Measurements from ENCODE around the gene NFKBIB. TPM values are rescaled to one million over a fixed set of nuclear protein-coding genes. Genes with fewer than 3 reads are reported as not detected.

The NFKBIB gene
- total RNA-seq, 2 experiments from 2014 or later: 99.9 to 103 TPM

DNA sequence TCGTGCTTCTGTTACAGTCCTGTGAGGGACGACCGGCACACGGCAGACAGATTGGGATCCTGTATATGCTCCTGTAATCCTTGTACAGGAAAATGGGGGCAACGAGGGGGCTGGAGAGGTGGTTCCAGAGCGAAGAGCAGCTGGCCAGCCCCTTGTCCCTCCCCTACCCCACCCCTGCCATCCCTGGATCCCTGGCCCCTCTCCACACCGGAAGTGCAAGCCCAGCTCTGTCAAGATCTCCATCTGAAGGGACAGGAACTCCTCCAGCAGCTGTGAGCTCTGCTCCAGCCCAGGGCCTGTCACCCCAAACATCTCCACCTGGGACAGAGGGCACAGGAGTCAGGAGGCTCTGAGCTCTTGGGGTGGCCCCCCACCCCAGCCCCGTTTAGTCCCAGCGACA is 17.7 kb downstream of the NFKBIB start:
- POLR2A ChIA-PET: no interaction called here

DNA sequence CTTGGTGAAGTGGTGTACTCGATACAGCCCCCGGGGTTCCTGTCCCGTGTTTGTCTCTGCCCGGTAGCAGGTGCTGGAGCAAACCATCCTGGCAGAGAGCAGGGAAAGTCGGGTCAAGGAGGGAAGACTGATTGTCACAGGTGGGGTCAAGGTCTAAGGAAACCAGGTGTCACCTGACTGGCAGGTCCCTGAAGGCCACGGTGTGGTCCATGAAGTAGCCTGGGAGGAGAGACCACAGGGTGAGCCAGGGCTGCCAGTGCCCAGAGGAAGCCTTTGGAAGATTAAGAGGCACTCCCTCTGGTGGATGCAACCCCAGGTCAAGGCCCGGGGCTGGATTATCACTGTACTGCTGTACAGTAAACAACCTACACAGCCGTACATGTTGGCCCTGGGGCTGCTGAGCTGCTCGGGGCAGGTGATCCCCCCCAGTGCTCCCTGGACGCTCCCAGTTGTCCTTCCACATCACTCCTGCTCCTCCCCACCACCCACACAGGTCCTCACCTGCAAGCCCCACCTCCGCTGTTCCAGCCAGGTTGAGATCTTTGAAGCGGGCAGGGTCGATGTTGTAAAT is 18.2 kb downstream of the NFKBIB start:
- POLR2A ChIA-PET: no interaction called here
- CTCF ChIA-PET: interaction anchor here (1.8 kb wide), 1 partner anchor 12 kb away, joined by 4 read pairs; the partner anchor contains the start of genes MRPS12 and SARS2

More for the DNA sequence above, 17.7 kb downstream of the NFKBIB start:
- CTCF ChIA-PET: interaction anchor here (1.8 kb wide), 1 partner anchor 13 kb away, joined by 4 read pairs; the partner anchor contains the start of genes MRPS12 and SARS2

DNA sequence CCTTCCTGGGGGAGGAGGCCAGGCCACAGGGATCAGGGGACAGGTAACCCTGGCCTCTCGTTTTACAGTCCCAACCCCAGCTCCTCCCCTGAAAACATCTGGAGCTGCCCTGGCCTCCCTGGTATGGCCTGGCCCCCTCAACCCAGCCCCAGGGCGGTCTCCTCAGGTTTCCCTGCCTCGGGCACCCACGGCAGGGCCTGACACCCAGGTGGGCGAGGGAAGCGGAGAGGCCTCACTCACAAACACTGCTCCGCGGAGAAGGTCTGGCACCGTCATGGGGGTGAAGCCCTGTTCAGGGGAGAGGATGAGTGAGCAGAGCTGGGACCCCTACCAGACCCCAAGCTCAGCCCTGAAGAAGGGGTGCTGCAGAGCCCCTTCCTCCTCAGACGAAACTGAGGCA is 18.8 kb downstream of the NFKBIB start:
- CTCF ChIA-PET: interaction anchor here (1.8 kb wide), 1 partner anchor 12 kb away, joined by 4 read pairs; the partner anchor contains the start of genes MRPS12 and SARS2
- POLR2A ChIA-PET: no interaction called here

DNA sequence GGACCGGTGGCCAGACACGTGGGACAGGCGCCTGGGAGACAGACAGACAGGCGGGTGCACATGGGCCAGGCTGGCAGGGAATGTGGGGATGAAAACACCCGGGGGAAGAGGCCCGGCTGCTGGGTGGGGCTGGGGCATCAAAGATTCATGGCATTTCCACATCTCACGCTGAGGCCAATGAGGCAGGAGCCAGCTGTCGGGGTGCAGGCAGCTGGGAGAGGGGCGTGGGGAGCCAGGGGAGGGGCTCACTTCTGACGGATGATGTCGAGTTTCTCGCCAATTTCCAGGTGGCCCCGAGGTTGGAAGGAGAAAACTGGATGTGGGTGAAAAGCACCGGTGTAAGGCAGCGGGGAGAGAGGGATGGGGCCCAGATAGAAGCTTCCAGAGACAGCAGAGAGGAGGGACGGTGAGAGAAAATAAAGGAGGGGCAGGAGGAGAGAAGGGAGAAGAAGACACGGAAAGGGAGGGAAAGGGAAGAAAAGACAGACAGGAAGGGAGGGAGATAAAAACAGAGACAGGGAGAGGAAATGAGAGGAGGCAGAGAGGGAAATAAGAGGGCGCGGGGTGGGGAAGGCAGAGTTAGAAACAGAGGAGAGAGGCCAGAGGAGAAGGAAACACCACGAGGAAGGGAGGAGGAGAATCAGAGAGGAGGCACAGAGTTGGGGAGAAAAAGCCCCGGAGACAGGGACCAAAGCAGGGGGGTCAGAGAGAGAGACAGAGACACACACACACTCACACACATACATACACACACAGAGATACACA is 20.2 kb downstream of the NFKBIB start:
- ChIA-PET CTCF (no interaction called here), POLR2A (no interaction called here)

DNA sequence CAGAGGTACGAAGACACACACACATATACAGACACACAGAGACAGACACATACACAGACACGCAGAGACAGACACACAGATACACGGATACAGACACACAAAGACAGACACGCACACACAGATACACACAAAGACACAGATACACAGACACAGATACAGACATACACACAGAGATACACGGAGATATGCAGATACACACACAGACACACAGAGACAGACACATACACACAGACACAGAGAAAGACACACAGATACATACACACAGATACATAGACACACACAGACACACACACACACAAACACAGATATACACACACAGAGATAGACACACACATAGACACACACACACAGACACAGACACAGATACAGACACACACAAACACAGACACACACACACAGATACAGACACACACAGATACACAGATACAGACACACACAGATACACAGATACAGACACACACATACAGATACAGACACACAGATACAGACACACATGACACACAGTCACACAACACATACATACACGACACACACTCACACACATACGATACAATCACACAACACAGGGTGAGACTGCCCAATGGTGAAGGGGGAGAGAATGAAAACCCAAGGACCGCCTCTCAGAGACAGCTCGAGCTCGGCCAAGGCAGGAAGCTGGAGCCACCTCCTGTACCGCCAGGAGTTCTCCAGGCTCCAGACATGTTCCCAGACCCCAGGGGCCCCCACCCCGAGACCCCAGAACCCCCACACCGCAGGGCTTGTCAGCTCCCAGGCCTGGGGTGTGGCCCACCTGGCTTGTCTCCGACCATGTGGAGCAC is 21.0 kb downstream of the NFKBIB start:
- ChIA-PET POLR2A (no interaction called here), CTCF (no interaction called here)

DNA sequence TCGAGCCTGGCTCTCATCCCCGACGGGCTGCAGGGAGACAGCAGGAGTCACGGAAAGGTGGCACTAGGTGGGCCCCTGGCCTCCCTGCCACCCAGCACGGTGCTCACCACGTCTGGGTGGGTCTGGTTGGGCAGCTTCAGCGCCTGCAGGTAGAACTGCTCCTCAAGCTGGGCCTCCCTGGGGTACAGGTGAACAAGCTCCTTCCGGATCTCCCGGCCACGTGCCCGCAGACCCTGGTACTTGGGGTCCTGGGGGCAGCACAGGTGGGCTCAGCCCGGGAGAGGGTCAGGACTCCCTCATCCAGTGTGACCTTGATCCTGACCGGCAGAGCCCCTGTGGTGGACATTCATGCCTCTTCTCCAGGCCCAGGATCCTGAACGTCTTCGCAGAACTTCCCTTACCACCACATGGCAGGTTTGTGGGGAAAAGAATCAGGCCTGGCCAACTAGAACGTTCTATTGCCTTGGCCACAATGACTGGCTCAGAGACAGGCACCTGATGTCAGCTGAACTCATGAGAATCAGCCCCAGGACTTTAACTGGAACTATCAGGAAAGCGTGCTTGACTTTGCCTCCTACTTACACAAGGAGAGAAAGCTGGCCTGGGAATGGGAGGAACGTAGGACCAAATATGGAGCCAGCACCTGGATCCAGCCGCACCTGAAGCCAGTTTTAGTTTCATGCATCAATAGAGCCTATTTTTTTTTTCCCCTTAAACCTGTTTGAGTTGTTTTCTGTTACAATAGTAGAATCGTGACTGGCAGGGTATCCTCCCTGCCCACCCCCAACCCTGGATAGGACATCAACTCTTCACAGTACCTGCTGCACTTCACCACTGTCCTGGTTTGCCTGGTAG is 21.9 kb downstream of the NFKBIB start:
- CTCF ChIA-PET: no interaction called here
- POLR2A ChIA-PET: no interaction called here

DNA sequence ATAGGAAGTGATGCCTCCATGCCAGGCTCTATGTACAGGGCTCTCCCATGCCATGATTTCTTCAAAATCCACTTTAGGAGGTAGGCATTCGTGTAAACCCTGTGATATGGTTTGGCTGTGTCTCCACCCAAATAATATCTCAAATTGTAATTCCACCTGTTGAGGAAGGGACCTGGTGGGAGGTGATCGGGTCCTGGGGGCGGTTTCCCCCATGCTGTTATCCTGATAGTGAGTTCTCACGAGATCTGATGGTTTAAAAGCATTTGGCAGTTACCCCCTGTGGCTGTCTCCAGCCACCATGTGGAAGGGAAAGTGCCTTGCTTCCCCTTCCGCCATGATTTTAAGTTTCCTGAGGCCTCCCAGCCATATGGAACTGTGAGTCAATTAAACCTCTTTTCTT is 22.7 kb downstream of the NFKBIB start:
- ChIA-PET CTCF (no interaction called here), POLR2A (no interaction called here)

DNA sequence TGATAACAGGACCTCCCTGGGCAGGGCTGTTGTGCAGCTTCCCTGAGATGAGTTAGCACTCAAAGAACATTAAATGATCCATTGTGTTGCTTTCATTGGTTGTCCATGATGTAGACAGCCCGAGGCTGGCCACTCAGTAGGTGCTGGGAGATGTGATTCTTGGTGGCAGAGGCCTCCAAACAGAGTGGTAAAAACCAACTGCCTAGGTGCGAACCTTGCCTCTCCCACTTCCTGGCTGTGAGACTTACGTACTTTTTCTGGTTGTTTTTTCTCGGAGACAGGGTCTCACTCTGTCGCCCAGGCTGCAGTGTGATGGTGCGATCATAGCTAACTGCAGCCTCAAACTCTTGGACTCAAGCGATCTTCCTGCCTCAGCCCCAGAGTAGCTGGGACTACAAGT is 24.6 kb downstream of the NFKBIB start:
- ChIA-PET CTCF (interaction anchor here (0.5 to 1.2 kb wide), 2 partner anchors 24 to 80 kb away, joined by 3 read pairs; partner anchors contain the start of gene NFKBIB), POLR2A (no interaction called here)

DNA sequence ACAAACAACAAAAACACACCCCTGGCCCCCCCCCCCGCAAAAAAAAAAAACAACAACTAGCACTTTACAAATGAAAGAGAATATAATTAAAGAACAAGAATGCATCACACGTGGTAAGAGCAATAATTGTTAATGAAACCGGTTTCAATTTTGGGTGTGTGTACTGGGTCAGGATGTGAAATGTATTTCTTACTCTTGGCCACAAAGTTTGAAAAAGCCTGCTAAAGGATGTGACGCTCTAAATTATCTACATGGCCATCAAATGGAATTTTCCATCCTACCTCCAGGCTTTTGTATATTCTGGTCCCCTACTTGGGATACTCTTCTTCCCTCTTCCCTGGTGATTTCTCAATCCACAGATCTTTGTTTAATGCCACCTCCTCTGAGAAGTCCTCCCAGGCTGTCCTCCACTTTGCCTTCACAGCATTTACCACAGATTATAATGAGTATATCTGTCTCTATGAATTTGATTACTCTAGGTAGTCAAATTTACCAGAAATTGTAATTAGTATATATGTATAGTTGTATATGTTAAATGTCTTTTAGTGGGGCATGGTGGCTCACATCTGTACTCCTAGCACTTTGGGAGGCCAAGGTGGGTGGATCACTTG is 28.7 kb downstream of the NFKBIB start:
- CTCF ChIA-PET: interaction anchor here (0.6 to 2.2 kb wide), 5 partner anchors 18 to 179 kb away, joined by 3 to 4 read pairs (median 4); no protein-coding TSS in a partner anchor
- POLR2A ChIA-PET: interaction anchor here (0.6 kb wide), 1 partner anchor 16 kb away, joined by 3 read pairs; no protein-coding TSS in a partner anchor

DNA sequence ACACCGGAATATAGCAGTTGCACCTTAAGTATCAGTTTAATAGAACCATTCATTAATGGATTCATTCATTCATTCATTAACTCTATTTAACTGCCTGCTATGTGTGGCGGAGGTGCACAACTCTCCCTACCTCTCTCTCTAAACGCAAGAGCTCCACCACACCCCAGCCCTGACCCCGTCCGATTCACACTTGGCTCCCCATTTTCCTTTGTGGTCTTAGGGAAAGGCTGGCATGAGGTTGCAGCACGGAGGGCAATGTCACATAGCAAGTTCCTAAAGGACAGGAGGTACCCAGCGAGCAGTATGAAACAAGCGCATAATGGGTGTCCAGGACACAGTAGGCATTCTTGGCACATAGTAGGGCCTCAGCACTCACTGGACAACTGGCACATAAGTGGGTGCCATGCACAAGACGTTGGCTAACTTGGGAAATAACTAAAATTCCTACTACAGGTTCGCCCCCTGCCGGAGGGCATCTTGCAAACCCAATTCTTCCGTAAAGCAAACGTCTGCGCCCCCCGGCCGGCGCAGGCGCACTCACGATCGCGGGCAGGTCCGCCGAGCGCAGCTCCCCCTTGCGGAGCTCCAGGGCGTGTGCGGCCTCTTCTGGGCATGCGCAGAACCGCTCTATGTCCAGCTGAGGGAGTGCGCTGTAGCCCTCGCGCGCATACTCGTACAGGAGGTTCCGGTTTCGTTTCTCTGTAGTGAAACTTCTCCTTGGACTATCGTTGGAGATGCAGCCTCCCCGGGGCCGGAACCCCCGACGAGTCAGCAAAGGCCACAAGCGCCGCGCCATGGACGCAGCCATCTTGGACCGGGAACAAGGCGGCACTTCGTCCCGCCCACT is 30.4 kb downstream of the NFKBIB start, which contains the start of gene SARS2:
SARS2 (minus strand) TSS at position 835 of the 847 bp plus-strand sequence; CDS start at position 808, 27 bp downstream.
- ChIA-PET CTCF (interaction anchor here (0.6 to 2.2 kb wide), 26 partner anchors 12 to 1684 kb away, joined by 3 to 13 read pairs (median 3); partner anchors contain the start of genes ACTN4, ECH1, FAM98C and RINL), POLR2A (interaction anchor here (0.5 to 1.5 kb wide), 5 partner anchors 42 to 1533 kb away, joined by 3 to 4 read pairs (median 3); no protein-coding TSS in a partner anchor)

DNA sequence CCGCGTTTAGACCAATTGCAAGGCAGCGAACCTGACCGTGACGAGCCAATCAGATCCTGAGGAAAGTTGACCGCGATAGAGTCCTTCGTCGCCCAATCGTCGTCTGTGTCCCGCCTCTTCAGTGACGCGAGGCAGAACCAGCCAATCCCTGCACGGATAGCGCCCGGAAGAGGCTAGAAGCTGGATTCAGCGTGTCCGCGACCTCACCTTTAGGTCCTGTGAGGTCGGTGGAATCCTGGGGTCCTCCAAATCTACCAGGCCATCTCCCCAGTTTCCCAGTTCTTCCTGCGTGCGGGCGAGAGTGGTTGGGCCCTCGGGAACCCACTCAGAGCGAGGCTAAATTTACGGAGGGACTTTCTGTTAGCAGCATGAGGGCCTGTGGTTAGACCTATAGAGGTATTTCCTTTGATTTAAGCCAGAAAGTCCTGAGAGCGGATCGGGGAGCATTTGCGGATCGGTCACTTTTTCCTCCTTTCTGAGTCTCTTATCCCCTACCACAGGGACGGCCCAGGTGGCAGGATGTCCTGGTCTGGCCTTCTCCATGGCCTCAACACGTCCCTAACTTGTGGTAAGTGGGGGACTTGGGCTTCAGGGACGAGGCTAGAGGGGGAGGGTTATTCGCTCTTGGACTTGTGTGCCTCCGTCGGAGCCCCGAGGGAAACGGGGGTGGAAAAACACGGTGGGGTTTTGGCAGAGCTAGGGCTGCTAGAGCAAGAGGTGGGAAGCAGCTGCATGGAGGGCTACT is 31.2 kb downstream of the NFKBIB start, which contains the start of gene MRPS12:
MRPS12 (plus strand) TSS at position 169 of the 745 bp plus-strand sequence; CDS start at position 520, 351 bp downstream.
- ChIA-PET POLR2A (interaction anchor here (0.6 to 1.5 kb wide), 4 partner anchors 43 to 1532 kb away, joined by 3 to 4 read pairs (median 4); no protein-coding TSS in a partner anchor), CTCF (interaction anchor here (0.6 to 2.2 kb wide), 21 partner anchors 12 to 534 kb away, joined by 3 to 13 read pairs (median 4); partner anchors contain the start of genes ECH1 and FAM98C)

DNA sequence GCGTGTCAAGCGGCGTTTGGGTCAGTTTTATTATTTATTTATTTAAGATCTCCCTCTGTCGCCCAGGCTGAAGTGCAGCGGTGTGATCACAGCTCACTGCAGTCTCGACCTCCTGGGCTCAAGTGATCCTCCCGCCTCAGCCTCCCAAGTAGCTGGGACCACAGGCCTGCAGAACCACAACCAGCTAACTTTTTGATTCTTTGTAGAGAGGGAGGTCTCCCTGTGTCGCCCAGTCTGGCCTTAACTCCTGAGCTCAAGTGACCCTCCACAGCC is 31.7 kb downstream of the NFKBIB start:
- CTCF ChIA-PET: interaction anchor here (0.8 to 2.2 kb wide), 5 partner anchors 74 to 529 kb away, joined by 3 to 11 read pairs (median 4); partner anchors contain the start of gene FAM98C
- POLR2A ChIA-PET: interaction anchor here (1.5 kb wide), 1 partner anchor 44 kb away, joined by 4 read pairs; no protein-coding TSS in a partner anchor

DNA sequence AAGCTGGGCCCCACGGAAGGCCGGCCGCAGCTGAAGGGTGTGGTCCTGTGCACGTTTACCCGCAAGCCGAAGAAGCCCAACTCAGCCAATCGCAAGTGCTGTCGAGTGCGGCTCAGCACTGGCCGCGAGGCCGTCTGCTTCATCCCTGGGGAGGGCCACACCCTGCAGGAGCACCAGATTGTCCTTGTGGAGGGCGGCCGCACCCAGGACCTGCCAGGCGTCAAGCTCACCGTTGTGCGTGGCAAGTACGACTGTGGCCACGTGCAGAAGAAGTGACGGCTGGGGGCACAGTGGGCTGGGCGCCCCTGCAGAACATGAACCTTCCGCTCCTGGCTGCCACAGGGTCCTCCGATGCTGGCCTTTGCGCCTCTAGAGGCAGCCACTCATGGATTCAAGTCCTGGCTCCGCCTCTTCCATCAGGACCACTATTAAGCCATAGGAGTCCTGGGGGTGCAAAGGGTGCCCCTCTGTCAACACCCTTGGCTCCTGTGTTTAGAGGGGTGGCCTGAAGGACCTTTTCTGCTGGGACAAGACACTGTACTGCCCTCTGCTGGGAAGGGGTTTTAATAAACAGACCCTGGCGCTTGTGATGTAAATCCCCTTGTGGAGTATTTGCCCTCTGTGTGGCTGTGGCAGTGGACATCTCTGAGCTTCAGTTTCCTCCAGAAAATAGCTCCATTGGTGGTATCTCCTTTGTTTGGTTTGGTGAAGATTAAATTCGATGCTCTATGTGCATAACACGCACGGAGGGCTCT is 32.8 kb downstream of the NFKBIB start:
- ChIA-PET CTCF (interaction anchor here (0.6 to 1.0 kb wide), 4 partner anchors 17 to 530 kb away, joined by 3 read pairs; no protein-coding TSS in a partner anchor), POLR2A (interaction anchor here (0.6 kb wide), 1 partner anchor 204 kb away, joined by 4 read pairs; no protein-coding TSS in a partner anchor)

DNA sequence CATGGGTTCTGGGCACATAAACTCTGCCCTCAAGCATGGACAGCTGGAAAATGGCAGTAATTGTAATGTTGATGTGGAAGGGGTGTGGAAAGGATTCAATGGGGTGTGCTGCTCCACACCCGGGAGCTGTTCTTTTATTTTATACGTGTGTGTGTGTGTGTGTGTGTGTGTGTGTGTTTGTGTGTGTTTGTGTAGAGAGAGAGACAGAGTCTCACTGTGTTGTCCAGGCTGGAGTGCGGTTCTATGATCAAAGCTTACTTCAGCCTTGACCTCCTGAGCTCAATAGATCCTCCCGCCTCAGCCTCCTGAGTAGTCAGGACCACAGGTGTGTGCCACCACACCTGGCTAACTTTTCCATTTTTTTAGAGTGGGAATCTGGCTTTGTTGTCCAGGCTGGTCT is 33.8 kb downstream of the NFKBIB start:
- POLR2A ChIA-PET: interaction anchor here (0.6 kb wide), 1 partner anchor 205 kb away, joined by 4 read pairs; no protein-coding TSS in a partner anchor
- CTCF ChIA-PET: interaction anchor here (0.6 to 1.0 kb wide), 4 partner anchors 16 to 208 kb away, joined by 3 read pairs; no protein-coding TSS in a partner anchor

DNA sequence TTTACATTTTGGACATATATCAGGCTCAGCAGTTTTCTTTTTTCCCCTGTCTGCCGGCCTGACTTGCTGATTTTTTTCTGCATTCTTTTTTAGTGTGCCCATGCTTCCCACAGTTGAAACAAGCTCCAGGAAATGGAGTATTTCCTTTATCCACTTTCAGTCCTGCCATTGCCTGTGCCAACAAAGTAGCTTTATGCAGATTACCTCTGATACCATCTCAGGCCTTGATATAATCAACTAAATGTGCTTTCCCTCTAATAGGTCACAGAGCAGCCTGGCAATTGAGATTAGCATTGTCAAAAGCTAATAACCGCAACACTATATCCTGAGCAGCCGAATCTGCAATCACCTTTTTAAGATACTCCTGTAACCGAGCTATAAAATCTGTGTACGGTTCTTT is 40.2 kb downstream of the NFKBIB start:
- ChIA-PET CTCF (interaction anchor here (1.2 kb wide), 1 partner anchor 12 kb away, joined by 3 read pairs; no protein-coding TSS in a partner anchor), POLR2A (interaction anchor here (0.6 kb wide), 1 partner anchor 26 kb away, joined by 10 read pairs; no protein-coding TSS in a partner anchor)
